Fibroblast of lung (primary cell): ENCODE data around the gene ADGRV1. TPM values are rescaled to one million over a fixed set of nuclear protein-coding genes. Genes with fewer than 3 reads are reported as not detected.
A peak's percentile ranks its signal among the peaks of the same experiment; 100 is the strongest.

ENCODE experiments used
- DNase-seq, 2 donors: peaks; one replicate each; pipeline versions ENCODE4 v3.0.0 to v3.0.0-alpha.2; 2010; ENCODE audit warnings: low read depth in 2 of 2
- H2AFZ ChIP-seq: 2 replicates; pipeline ENCODE4 v1.5.1; 2012; ENCODE audit warnings: low read length, control low read depth, inconsistent platforms
- H3K27ac ChIP-seq: 2 replicates; pipeline ENCODE4 v1.5.1; 2011; ENCODE audit warnings: low read length, control low read depth; ENCODE audit not compliant: insufficient read depth
- H3K27me3 ChIP-seq: 2 replicates; pipeline ENCODE4 v1.5.1; 2011; ENCODE audit warnings: mild to moderate bottlenecking, low read length; ENCODE audit not compliant: control insufficient read depth, insufficient read depth
- H3K36me3 ChIP-seq: 2 replicates; pipeline ENCODE4 v1.5.1; 2011; ENCODE audit warnings: low read length; ENCODE audit not compliant: control insufficient read depth, insufficient read depth
- H3K4me1 ChIP-seq: 2 replicates; pipeline ENCODE4 v1.5.1; 2011; ENCODE audit warnings: low read length; ENCODE audit not compliant: control insufficient read depth, insufficient read depth; ENCODE audit errors: extremely low read depth
- H3K4me2 ChIP-seq: 2 replicates; pipeline ENCODE4 v1.5.1; 2011; ENCODE audit warnings: low read length, control low read depth; ENCODE audit not compliant: insufficient read depth; ENCODE audit errors: extremely low read depth
- H3K4me3 ChIP-seq, 4 experiments: fragments of 200-600 bp in 1 of 4; sonication (generic) in 1 of 4; replicated peaks in 1 of 4; 2 replicates each; pipeline ENCODE4 v1.5.1; 2011 to 2016; ENCODE audit warnings: low read length in 4 of 4, low read depth in 3 of 4, mild to moderate bottlenecking in 3 of 4, control low read depth in 2 of 4, inconsistent platforms in 1 of 4, mixed read lengths in 1 of 4; ENCODE audit not compliant: insufficient read depth in 1 of 4; ENCODE audit errors: control extremely low read depth in 1 of 4
- H3K79me2 ChIP-seq: 2 replicates; pipeline ENCODE4 v1.5.1; 2012; ENCODE audit warnings: mild to moderate bottlenecking, low read length, inconsistent platforms; ENCODE audit not compliant: control insufficient read depth, insufficient read depth
- H3K9ac ChIP-seq: 2 replicates; pipeline ENCODE4 v1.5.1; 2011; ENCODE audit warnings: mild to moderate bottlenecking, low read length, control low read depth; ENCODE audit not compliant: insufficient read depth
- H3K9me3 ChIP-seq: 2 replicates; pipeline ENCODE4 v1.5.1; 2012; ENCODE audit warnings: low read depth, low read length; ENCODE audit not compliant: control insufficient read depth, insufficient read depth
- H4K20me1 ChIP-seq: 2 replicates; pipeline ENCODE4 v1.5.1; 2011; ENCODE audit warnings: low read length; ENCODE audit not compliant: control insufficient read depth, insufficient read depth; ENCODE audit errors: extremely low read depth
- EZH2 ChIP-seq: IDR thresholded peaks from 2 replicates; pipeline ENCODE4 v1.5.1; 2012; ENCODE audit warnings: low read length, control low read depth, mild to moderate bottlenecking; ENCODE audit errors: missing control alignments
- polyA plus RNA-seq, 2 donors: library from polyadenylated mRNA; depleted of rRNA in 1 of 2; stranded (reverse) in 1 of 2; unstranded in 1 of 2; fragments of >200 nt; gene quantifications; 2 replicates each; pipeline ENCODE4 v1.2.1, GENCODE V29; 2011 to 2012; ENCODE audit warnings: missing spikeins in 1 of 2
- total RNA-seq: library from RNA; depleted of rRNA; stranded (reverse); fragments of >200 nt; gene quantifications from 2 replicates; pipeline ENCODE4 v1.2.1, GENCODE V29; 2014
- TF ChIP-seq, protein P1 (sequence below), 2 donors: IDR thresholded peaks in 1 of 2; conservative IDR thresholded peaks in 1 of 2; 1 replicate in 1 of 2; 2 replicates in 1 of 2; pipeline ENCODE4 v1.5.1; 2011 to 2012; ENCODE audit warnings: low read length in 2 of 2, control low read depth in 1 of 2, inconsistent platforms in 1 of 2, low read depth in 1 of 2, mild to moderate bottlenecking in 1 of 2

ADGRV1 gene
- total and polyA plus RNA-seq, 2 donors (not counting 1 experiment from before 2014, with no cell fraction given) = 0.15 to 0.17 TPM

DNA sequence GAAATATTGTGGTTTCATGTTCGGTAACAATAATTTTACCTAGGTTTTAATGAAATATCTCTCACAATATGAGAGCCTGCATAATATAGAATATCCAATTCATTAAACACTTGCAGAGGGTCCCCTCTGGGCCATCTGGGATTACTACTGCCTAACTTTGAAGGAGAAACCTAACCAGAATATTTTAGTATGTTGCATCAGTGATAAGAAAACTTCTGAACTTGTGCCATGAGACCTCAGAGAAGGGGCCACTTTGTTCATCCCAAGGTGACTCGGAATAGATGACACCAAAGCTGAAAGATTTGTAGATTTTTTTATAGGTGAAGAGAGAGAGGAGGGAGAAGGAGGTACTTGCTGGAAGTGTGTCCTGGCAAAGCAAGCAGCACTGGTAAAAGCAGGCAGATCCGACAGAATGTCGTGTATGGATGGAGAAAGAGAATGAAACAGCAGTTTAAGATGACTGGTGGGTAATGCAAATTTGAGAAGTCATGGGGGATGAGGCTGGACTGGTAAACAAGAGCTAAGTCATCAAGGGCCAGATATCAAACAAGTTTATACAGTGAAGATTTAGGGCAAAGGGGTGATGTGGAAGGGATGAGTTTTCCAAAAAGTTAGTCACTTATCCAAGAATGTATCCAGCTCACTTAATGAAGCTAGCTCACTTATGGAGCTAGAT, 372.3 kb downstream of the ADGRV1 start:
- TF ChIP-seq, protein P1, sequence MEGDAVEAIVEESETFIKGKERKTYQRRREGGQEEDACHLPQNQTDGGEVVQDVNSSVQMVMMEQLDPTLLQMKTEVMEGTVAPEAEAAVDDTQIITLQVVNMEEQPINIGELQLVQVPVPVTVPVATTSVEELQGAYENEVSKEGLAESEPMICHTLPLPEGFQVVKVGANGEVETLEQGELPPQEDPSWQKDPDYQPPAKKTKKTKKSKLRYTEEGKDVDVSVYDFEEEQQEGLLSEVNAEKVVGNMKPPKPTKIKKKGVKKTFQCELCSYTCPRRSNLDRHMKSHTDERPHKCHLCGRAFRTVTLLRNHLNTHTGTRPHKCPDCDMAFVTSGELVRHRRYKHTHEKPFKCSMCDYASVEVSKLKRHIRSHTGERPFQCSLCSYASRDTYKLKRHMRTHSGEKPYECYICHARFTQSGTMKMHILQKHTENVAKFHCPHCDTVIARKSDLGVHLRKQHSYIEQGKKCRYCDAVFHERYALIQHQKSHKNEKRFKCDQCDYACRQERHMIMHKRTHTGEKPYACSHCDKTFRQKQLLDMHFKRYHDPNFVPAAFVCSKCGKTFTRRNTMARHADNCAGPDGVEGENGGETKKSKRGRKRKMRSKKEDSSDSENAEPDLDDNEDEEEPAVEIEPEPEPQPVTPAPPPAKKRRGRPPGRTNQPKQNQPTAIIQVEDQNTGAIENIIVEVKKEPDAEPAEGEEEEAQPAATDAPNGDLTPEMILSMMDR (conservative IDR thresholded peaks at IDR 0.05 in 1 of 2, IDR thresholded peaks at IDR 0.05 in 1 of 2; ENCODE audit: low read depth in 1 of 2, low read length in 2 of 2) = no peak
- no peak for TF ChIP-seq EZH2
- Histone ChIP-seq H3K79me2 (no peaks in the 10 kb centered on the region), H3K4me3 (no peak overlapping the region), H3K27ac (no peak overlapping the region), H3K27me3 (no peaks in the 10 kb centered on the region), H3K4me1 (no peaks in the 10 kb centered on the region), H3K9ac (no peak overlapping the region), H4K20me1 (no peaks in the 10 kb centered on the region), H3K36me3 (no peaks in the 10 kb centered on the region), H2AFZ (no peak overlapping the region), H3K9me3 (no peaks in the 10 kb centered on the region), H3K4me2 (no peak overlapping the region)
- DNase-seq = no peak

DNA sequence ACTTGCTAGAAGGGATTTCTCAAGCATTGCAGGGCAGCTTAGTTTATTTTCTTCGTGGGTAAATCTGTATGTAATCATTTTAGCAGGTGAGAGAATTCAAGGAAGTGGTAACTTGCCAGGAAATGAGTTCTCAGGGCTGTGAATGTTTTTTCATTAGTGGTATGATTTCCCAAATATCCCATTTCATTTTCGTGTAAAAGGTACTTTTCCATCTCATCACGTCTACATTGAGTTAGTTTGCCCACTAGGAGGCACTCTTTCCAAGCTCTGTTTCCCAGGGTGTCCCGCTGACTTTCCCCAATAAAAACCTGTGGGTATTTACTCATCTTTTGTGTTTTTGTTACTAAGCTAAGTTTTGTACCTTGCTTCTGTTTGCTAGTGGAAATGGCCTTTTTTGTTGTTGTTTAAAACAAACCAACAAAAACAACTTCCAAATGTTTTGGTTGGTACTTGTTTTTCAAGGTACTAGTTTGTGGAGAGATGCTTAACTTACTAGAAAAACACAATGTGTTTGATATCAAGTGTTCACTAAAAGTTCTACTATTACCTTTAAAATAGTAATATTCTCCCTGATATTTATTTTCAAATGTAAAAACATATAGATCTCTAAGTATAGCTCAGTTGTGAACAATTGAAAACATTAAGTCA, 373.6 kb downstream of the ADGRV1 start:
- no peaks in the 10 kb centered on the region for H3K79me2 ChIP-seq
- DNase-seq = peak; percentile 34 to 78
- no peak overlapping the region for H3K4me2 ChIP-seq
- no peaks in the 10 kb centered on the region for H3K27me3 ChIP-seq
- no peak overlapping the region for H2AFZ ChIP-seq
- no peak overlapping the region for H3K4me3 ChIP-seq
- H3K9me3 ChIP-seq = no peaks in the 10 kb centered on the region
- H4K20me1 ChIP-seq = no peaks in the 10 kb centered on the region
- TF ChIP-seq, protein P1 (conservative IDR thresholded peaks at IDR 0.05 in 1 of 2, IDR thresholded peaks at IDR 0.05 in 1 of 2; ENCODE audit: low read depth in 1 of 2, low read length in 2 of 2) = peak; percentile 78 to 85
- TF ChIP-seq EZH2 = no peak
- no peaks in the 10 kb centered on the region for H3K4me1 ChIP-seq
- no peaks in the 10 kb centered on the region for H3K36me3 ChIP-seq
- H3K27ac ChIP-seq = no peak overlapping the region
- H3K9ac ChIP-seq = no peak overlapping the region

DNA sequence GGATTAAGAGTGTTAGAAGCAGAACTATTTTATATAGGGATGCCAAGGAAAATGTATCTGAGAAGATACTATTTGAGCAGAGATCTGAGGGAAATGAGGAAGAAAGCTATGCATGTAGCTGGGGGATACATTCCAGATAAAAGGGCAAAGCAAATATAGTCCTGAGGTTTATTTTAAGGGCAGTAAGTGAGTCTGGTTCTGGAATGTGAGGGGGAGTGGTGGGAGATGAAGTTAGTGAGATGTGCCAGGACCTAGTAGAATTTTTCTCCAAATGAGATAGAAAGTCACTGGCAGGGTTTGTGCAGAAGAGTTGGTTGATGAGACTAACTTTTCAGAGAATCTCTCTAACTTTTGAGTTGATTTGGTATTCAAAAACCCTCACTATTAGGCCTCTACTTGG, 374.7 kb downstream of the ADGRV1 start:
- H2AFZ ChIP-seq = no peak overlapping the region
- H4K20me1 ChIP-seq = no peaks in the 10 kb centered on the region
- TF ChIP-seq EZH2 = no peak
- TF ChIP-seq, protein P1 (conservative IDR thresholded peaks at IDR 0.05 in 1 of 2, IDR thresholded peaks at IDR 0.05 in 1 of 2; ENCODE audit: low read depth in 1 of 2, low read length in 2 of 2) = no peak
- no peak for DNase-seq
- H3K27me3 ChIP-seq = no peaks in the 10 kb centered on the region
- no peaks in the 10 kb centered on the region for H3K79me2 ChIP-seq
- H3K4me1 ChIP-seq = no peaks in the 10 kb centered on the region
- no peaks in the 10 kb centered on the region for H3K9me3 ChIP-seq
- no peak overlapping the region for H3K4me2 ChIP-seq
- no peak overlapping the region for H3K4me3 ChIP-seq
- no peak overlapping the region for H3K9ac ChIP-seq
- H3K36me3 ChIP-seq = no peaks in the 10 kb centered on the region
- no peak overlapping the region for H3K27ac ChIP-seq
